HL-60 (cell line): ENCODE data around the gene MRPL20.
A peak's percentile ranks its signal among the peaks of the same experiment; 100 is the strongest.

Experiments used
- DNase-seq, 2 experiments: peaks; one replicate each; pipeline ENCODE4 v3.0.0-alpha.2; 2010 to 2020; ENCODE audit warnings: low read depth in 1 of 2, low spot score in 1 of 2
- H3K27ac ChIP-seq: fragments of 250-450 bp; sonication (Bioruptor Pico); replicated peaks from 2 replicates; pipeline ENCODE4 v1.5.1; 2020; ENCODE audit warnings: mild to moderate bottlenecking, moderate library complexity
- H3K27me3 ChIP-seq: fragments of 250-450 bp; sonication (Bioruptor Pico); 2 replicates; pipeline ENCODE4 v1.5.1; 2021; ENCODE audit warnings: mild to moderate bottlenecking, moderate library complexity; ENCODE audit not compliant: insufficient read depth, poor library complexity, severe bottlenecking
- H3K4me3 ChIP-seq: replicated peaks from 2 replicates; pipeline ENCODE4 v1.5.1; 2011; ENCODE audit warnings: mild to moderate bottlenecking, control low read depth, low read length; ENCODE audit not compliant: insufficient read depth
- CTCF ChIP-seq: IDR thresholded peaks from one replicate; pipeline ENCODE4 v1.5.1; 2011; ENCODE audit warnings: low read length, control low read depth, inconsistent platforms; ENCODE audit not compliant: insufficient read depth
- GABPA ChIP-seq: IDR thresholded peaks from 2 replicates; pipeline ENCODE4 v1.6.1; 2012; ENCODE audit warnings: low read depth
- POLR2AphosphoS5 ChIP-seq: IDR thresholded peaks from 2 replicates; pipeline ENCODE4 v1.6.1; 2012; ENCODE audit warnings: low read depth
- REST ChIP-seq: IDR thresholded peaks from 2 replicates; pipeline ENCODE4 v1.6.1; 2012; ENCODE audit warnings: low read depth; ENCODE audit not compliant: insufficient replicate concordance
- SPI1 ChIP-seq: IDR thresholded peaks from 2 replicates; pipeline ENCODE4 v1.6.1; 2012; ENCODE audit warnings: low read depth, mild to moderate bottlenecking, borderline replicate concordance

MRPL20 gene

GRCh38 chr1:1442069-1442770 lies 35.1 kb upstream of the MRPL20 start:
- no peak for TF ChIP-seq SPI1
- TF ChIP-seq POLR2AphosphoS5, result no peak
- no peak for TF ChIP-seq GABPA
- TF ChIP-seq REST, result no peak
- no peak for TF ChIP-seq CTCF
- no peak overlapping the region for H3K27ac ChIP-seq
- no peaks in the 10 kb centered on the region for H3K27me3 ChIP-seq
- DNase-seq, result no peak
- no peak overlapping the region for H3K4me3 ChIP-seq

- Histone ChIP-seq H3K4me3 (no peak overlapping the region), H3K27ac (no peak overlapping the region), H3K27me3 (peaks cover under 1% of the 10 kb centered on the region)
- peak in 1 of 2 experiments; percentile 47 for DNase-seq
- no peak for TF ChIP-seq GABPA
- TF ChIP-seq CTCF, result peak; percentile 97
Measured at GRCh38 chr1:1441002-1441888, 34.2 kb upstream of the MRPL20 start.

GRCh38 chr1:1440262-1441001 lies 33.3 kb upstream of the MRPL20 start:
- TF ChIP-seq REST (no peak), POLR2AphosphoS5 (no peak), SPI1 (no peak), GABPA (no peak), CTCF (no peak)
- Histone ChIP-seq H3K27me3 (peaks cover 4% of the 10 kb centered on the region), H3K4me3 (no peak overlapping the region), H3K27ac (no peak overlapping the region)
- DNase-seq, result no peak
